BLaER1 treated with 17β-estradiol and CSF1 and Interleukin-3, amounts not matched to agents 10 nM and 100 nM (cell line): ENCODE measurements around the gene RTN4.
"Not testable (repeated sequence)": the region's sequence is repeated elsewhere in the genome, so short reads cannot be mapped to it uniquely, and the experiment has no call there.

Source experiments
- H3K27ac ChIP-seq, 11 experiments: shearing (Covaris generic); formaldehyde crosslinking; 2 replicates each; pipeline ENCODE4 v1.8.1; 2022
- H3K27me3 ChIP-seq, 11 experiments: shearing (Covaris generic); formaldehyde crosslinking; 2 replicates each; pipeline ENCODE4 v1.8.1; 2022
- H3K36me3 ChIP-seq, 11 experiments: shearing (Covaris generic); formaldehyde crosslinking; 2 replicates each; pipeline ENCODE4 v1.8.1; 2022
- H3K4me1 ChIP-seq, 10 experiments: shearing (Covaris generic); formaldehyde crosslinking; 2 replicates each; pipeline ENCODE4 v1.8.1; 2022
- H3K4me2 ChIP-seq, 11 experiments: shearing (Covaris generic); formaldehyde crosslinking; 2 replicates each; pipeline ENCODE4 v1.8.1; 2022
- H3K4me3 ChIP-seq, 10 experiments: shearing (Covaris generic); formaldehyde crosslinking; 2 replicates each; pipeline ENCODE4 v1.8.1; 2022
- H3K9ac ChIP-seq, 11 experiments: shearing (Covaris generic); formaldehyde crosslinking; 2 replicates each; pipeline ENCODE4 v1.8.1; 2022
- H3K9me3 ChIP-seq, 11 experiments: shearing (Covaris generic); formaldehyde crosslinking; replicated peaks in 1 of 11; 2 replicates each; pipeline ENCODE4 v1.8.1; 2022
- H4K20me1 ChIP-seq, 11 experiments: shearing (Covaris generic); formaldehyde crosslinking; 2 replicates each; pipeline ENCODE4 v1.8.1; 2022
- Cebpa-rat ChIP-seq, 11 experiments: shearing (Covaris generic); IDR thresholded peaks; 2 replicates each; pipeline ENCODE4 v1.8.1; 2022

The RTN4 gene

GRCh38 chr2:55078956-55079355 is 28.7 kb upstream of the RTN4 start:
- TF ChIP-seq Cebpa-rat (IDR thresholded peaks at IDR 0.05): no peak
- no peak overlapping the region for H3K4me3 ChIP-seq
- H3K9me3 ChIP-seq: peaks cover 13 to 50% (median 30%) of the 10 kb centered on the region in 11 experiments; a peak in 21 of 22 replicates

GRCh38 chr2:55076721-55077120 is 26.5 kb upstream of the RTN4 start:
- Histone ChIP-seq H3K9ac (no peak overlapping the region), H3K27me3 (no peaks in the 10 kb centered on the region), H3K4me3 (0 out of 20 replicates have a peak overlapping the region, but pooled peaks of 1 of the 10 experiments have one; percentile 7), H3K9me3 (peaks cover 13 to 50% (median 30%) of the 10 kb centered on the region in 11 experiments; a peak in 21 of 22 replicates), H3K4me2 (peak overlapping the region in 9 of 11 experiments; percentile 6 to 48 (median 34); a peak in 10 of 22 replicates), H3K4me1 (peaks cover under 1 to 18% (median 10%) of the 10 kb centered on the region in 10 experiments; a peak in 15 of 20 replicates), H3K36me3 (no peaks in the 10 kb centered on the region), H3K27ac (0 out of 22 replicates have a peak overlapping the region, but pooled peaks of 1 of the 11 experiments have one; percentile 5), H4K20me1 (no peaks in the 10 kb centered on the region)
- no peak for TF ChIP-seq Cebpa-rat (IDR thresholded peaks at IDR 0.05)

More at GRCh38 chr2:55078956-55079355, 28.7 kb upstream of the RTN4 start:
- Histone ChIP-seq H3K4me1 (peaks cover 0 to 37% (median 22%) of the 10 kb centered on the region in 10 experiments; a peak in 15 of 20 replicates), H3K27me3 (no peaks in the 10 kb centered on the region), H3K9ac (no peak overlapping the region), H3K27ac (no peak overlapping the region), H3K4me2 (peak overlapping the region in 6 of 11 experiments; percentile 4 to 29 (median 16); a peak in 7 of 22 replicates), H3K36me3 (no peaks in the 10 kb centered on the region), H4K20me1 (no peaks in the 10 kb centered on the region)

- peaks cover 8 to 25% (median 15%) of the 10 kb centered on the region in 10 experiments; a peak in 18 of 20 replicates for H3K4me1 ChIP-seq
- H3K9me3 ChIP-seq: peaks cover 13 to 48% (median 26%) of the 10 kb centered on the region in 11 experiments; a peak in 21 of 22 replicates
Observed at GRCh38 chr2:55076019-55076418, 25.8 kb upstream of the RTN4 start.

GRCh38 chr2:55073000-55073983 is 23.0 kb upstream of the RTN4 start:
- TF ChIP-seq Cebpa-rat (IDR thresholded peaks at IDR 0.05): no peak
- Histone ChIP-seq H3K4me3 (no peak overlapping the region), H3K9ac (no peak overlapping the region), H3K36me3 (no peaks in the 10 kb centered on the region), H3K4me1 (peaks cover 8 to 20% (median 11%) of the 10 kb centered on the region in 10 experiments; a peak in 18 of 20 replicates), H3K4me2 (no peak overlapping the region), H3K9me3 (peaks cover 0 to 27% (median 13%) of the 10 kb centered on the region in 11 experiments; a peak in 15 of 22 replicates), H3K27ac (no peak overlapping the region), H3K27me3 (no peaks in the 10 kb centered on the region), H4K20me1 (no peaks in the 10 kb centered on the region)

More at GRCh38 chr2:55076019-55076418, 25.8 kb upstream of the RTN4 start:
- not testable (repeated sequence) for H3K9ac ChIP-seq, H3K27me3 ChIP-seq, H3K27ac ChIP-seq, H4K20me1 ChIP-seq, H3K36me3 ChIP-seq, H3K4me3 ChIP-seq
- 0 out of 22 replicates have a peak overlapping the region, but pooled peaks of 1 of the 11 experiments have one; percentile 48 for H3K4me2 ChIP-seq

GRCh38 chr2:55063713-55064323 is 13.6 kb upstream of the RTN4 start:
- H3K9ac ChIP-seq: no peak overlapping the region
- peaks cover 0 to 27% (median 0%) of the 10 kb centered on the region in 10 experiments; a peak in 5 of 20 replicates for H3K4me1 ChIP-seq
- peaks cover 0 to 5% (median 0%) of the 10 kb centered on the region in 11 experiments; a peak in 1 of 22 replicates for H3K9me3 ChIP-seq
- TF ChIP-seq Cebpa-rat (IDR thresholded peaks at IDR 0.05): no peak
- no peaks in the 10 kb centered on the region for H4K20me1 ChIP-seq
- H3K36me3 ChIP-seq: no peaks in the 10 kb centered on the region
- no peak overlapping the region for H3K27ac ChIP-seq
- no peak overlapping the region for H3K4me3 ChIP-seq
- H3K4me2 ChIP-seq: no peak overlapping the region
- no peaks in the 10 kb centered on the region for H3K27me3 ChIP-seq

GRCh38 chr2:55063226-55063625 is 13.0 kb upstream of the RTN4 start:
- TF ChIP-seq Cebpa-rat (IDR thresholded peaks at IDR 0.05): no peak
- no peak overlapping the region for H3K9ac ChIP-seq
- no peak overlapping the region for H3K4me3 ChIP-seq
- no peaks in the 10 kb centered on the region for H3K36me3 ChIP-seq
- H3K9me3 ChIP-seq: peaks cover 0 to 5% (median 0%) of the 10 kb centered on the region in 11 experiments; a peak in 1 of 22 replicates
- no peaks in the 10 kb centered on the region for H3K27me3 ChIP-seq
- no peaks in the 10 kb centered on the region for H4K20me1 ChIP-seq
- no peak overlapping the region for H3K27ac ChIP-seq
- no peak overlapping the region for H3K4me2 ChIP-seq
- peaks cover 0 to 27% (median 0%) of the 10 kb centered on the region in 10 experiments; a peak in 5 of 20 replicates for H3K4me1 ChIP-seq

- H3K27ac ChIP-seq: no peak overlapping the region
- H3K27me3 ChIP-seq: no peaks in the 10 kb centered on the region
- H3K4me1 ChIP-seq: peaks cover 0 to 27% (median 0%) of the 10 kb centered on the region in 10 experiments; a peak in 5 of 20 replicates
- no peak overlapping the region for H3K4me2 ChIP-seq
- no peak for TF ChIP-seq Cebpa-rat (IDR thresholded peaks at IDR 0.05)
- no peaks in the 10 kb centered on the region for H4K20me1 ChIP-seq
- no peak overlapping the region for H3K9ac ChIP-seq
- H3K4me3 ChIP-seq: no peak overlapping the region
- H3K36me3 ChIP-seq: no peaks in the 10 kb centered on the region
- H3K9me3 ChIP-seq: peaks cover 0 to 5% (median 0%) of the 10 kb centered on the region in 11 experiments; a peak in 1 of 22 replicates
Observed at GRCh38 chr2:55062754-55063153, 12.5 kb upstream of the RTN4 start.

- no peaks in the 10 kb centered on the region for H4K20me1 ChIP-seq
- H3K9me3 ChIP-seq: peaks cover 0 to 5% (median 0%) of the 10 kb centered on the region in 11 experiments; a peak in 1 of 22 replicates
- no peak for TF ChIP-seq Cebpa-rat (IDR thresholded peaks at IDR 0.05)
- H3K4me2 ChIP-seq: peak overlapping the region in 3 of 11 experiments; percentile 13 to 42 (median 40); a peak in 5 of 22 replicates
- H3K4me3 ChIP-seq: no peak overlapping the region
- H3K36me3 ChIP-seq: no peaks in the 10 kb centered on the region
- H3K27me3 ChIP-seq: no peaks in the 10 kb centered on the region
- peaks cover 0 to 27% (median 0%) of the 10 kb centered on the region in 10 experiments; a peak in 5 of 20 replicates for H3K4me1 ChIP-seq
- no peak overlapping the region for H3K9ac ChIP-seq
- no peak overlapping the region; a peak in 1 of 22 replicates for H3K27ac ChIP-seq
Observed at GRCh38 chr2:55061523-55062344, 11.5 kb upstream of the RTN4 start.
